IPS-15b (cell line): ENCODE data around the gene SFTPA1.
"Not testable (repeated sequence)": the region's sequence is repeated elsewhere in the genome, so short reads cannot be mapped to it uniquely, and the experiment has no call there.

Experiments used
- H3K27me3 ChIP-seq: one replicate; pipeline ENCODE4 v1.6.1; 2013; ENCODE audit warnings: low read length; ENCODE audit not compliant: control insufficient read depth, insufficient read depth
- H3K36me3 ChIP-seq: one replicate; pipeline ENCODE4 v1.6.1; 2013; ENCODE audit warnings: low read length; ENCODE audit not compliant: control insufficient read depth, insufficient read depth
- H3K4me1 ChIP-seq: one replicate; pipeline ENCODE4 v1.6.1; 2013; ENCODE audit warnings: mild to moderate bottlenecking, low read length; ENCODE audit not compliant: control insufficient read depth, insufficient read depth
- H3K4me3 ChIP-seq: one replicate; pipeline ENCODE4 v1.5.1; 2013; ENCODE audit warnings: low read depth, low read length
- H3K9ac ChIP-seq: one replicate; pipeline ENCODE4 v1.6.1; 2013; ENCODE audit warnings: low read depth, mild to moderate bottlenecking, low read length
- H3K9me3 ChIP-seq: one replicate; pipeline ENCODE4 v1.6.1; 2013; ENCODE audit warnings: mild to moderate bottlenecking, low read length; ENCODE audit not compliant: control insufficient read depth, insufficient read depth

SFTPA1 gene

DNA sequence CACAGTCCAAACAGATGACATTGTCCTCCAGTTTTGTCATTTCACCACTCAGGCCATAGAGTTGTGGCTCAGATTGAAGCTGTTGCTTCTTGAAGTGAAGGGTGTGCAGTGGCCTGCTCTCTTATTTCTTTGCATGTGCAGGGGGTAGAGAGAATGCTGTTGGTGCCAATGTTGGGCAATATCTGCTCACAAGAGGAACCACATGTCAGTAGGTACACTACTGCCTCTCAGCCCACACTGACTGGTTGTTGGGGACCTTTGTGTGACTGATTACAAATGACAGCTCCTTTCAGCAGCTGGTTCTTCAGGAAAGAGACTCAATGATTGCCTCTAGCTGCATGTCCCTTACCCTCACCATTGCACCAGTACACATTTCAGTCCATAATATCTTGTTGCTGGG, 21.9 kb upstream of the SFTPA1 start:
- no peak overlapping the region for H3K4me3 ChIP-seq
- H3K4me1 ChIP-seq, result no peaks in the 10 kb centered on the region
- H3K9me3 ChIP-seq, result no peaks in the 10 kb centered on the region
- no peaks in the 10 kb centered on the region for H3K27me3 ChIP-seq
- H3K9ac ChIP-seq, result no peak overlapping the region
- H3K36me3 ChIP-seq, result no peaks in the 10 kb centered on the region

DNA sequence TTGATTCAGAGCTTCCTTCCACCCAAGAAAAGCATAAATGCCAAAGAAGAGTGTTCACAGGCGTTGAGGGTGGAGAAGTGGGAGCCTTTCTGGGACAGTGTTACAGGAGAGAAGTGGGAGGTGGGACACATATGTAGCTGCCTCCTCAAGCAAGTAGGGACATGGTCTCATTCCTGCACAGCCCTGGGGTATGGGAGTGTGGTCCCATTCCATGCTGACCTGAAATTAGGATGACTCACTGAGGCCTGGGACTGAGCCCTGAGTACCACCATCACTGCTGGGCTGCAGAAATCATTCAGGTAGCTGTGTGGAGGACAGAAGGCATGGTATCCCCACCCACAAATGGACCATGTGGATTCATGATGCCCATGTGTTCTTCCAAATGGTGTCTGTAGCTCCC, 17.4 kb upstream of the SFTPA1 start:
- Histone ChIP-seq H3K36me3 (no peaks in the 10 kb centered on the region), H3K9ac (no peak overlapping the region), H3K4me1 (no peaks in the 10 kb centered on the region), H3K27me3 (no peaks in the 10 kb centered on the region), H3K4me3 (no peak overlapping the region), H3K9me3 (peaks cover 14% of the 10 kb centered on the region)

DNA sequence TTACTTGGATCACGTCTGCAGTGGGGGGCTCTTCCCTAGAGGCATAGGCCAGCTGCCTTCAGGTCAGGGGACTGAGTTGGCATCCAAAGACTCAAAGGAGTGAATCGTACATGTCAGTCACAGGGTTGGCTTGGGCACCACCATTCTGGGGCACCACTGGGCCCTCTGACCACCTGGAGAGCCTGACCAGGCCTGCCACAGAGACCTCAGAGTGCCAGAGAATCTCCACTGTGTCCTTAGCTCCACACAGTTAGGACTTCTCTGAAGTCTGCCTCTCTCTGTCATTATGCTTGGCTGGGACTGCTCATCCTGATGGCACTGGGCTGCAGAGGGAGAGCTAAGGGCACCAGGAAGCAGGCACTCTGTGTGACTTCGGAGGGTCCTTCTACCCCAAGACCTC, 16.2 kb upstream of the SFTPA1 start:
- not testable (repeated sequence) for H3K27me3 ChIP-seq, H3K4me1 ChIP-seq, H3K9ac ChIP-seq, H3K36me3 ChIP-seq, H3K4me3 ChIP-seq
- H3K9me3 ChIP-seq, result peaks cover 16% of the 10 kb centered on the region

DNA sequence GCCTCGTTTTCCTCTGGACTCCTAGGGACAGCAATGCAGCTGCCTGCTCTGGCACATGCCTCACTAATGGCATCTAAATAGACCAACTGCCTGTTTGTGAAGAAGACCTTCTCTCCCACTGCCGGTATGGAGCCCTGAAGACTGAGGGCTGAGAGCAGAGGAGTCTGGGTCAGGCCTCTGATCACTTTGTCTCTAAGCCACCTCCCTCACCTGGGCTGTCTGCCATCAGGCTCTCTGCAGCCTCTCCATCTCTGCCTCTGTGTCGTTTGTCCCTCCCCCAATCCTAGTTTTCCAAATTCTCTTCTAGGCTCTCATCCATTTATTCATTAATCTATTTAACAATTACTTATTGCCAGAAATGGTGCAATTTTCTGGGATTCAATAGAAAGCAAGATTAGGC, 15.2 kb upstream of the SFTPA1 start:
- H3K36me3 ChIP-seq, result no peaks in the 10 kb centered on the region
- no peaks in the 10 kb centered on the region for H3K4me1 ChIP-seq
- no peak overlapping the region for H3K9ac ChIP-seq
- no peaks in the 10 kb centered on the region for H3K27me3 ChIP-seq
- H3K9me3 ChIP-seq, result peaks cover 16% of the 10 kb centered on the region
- H3K4me3 ChIP-seq, result no peak overlapping the region

DNA sequence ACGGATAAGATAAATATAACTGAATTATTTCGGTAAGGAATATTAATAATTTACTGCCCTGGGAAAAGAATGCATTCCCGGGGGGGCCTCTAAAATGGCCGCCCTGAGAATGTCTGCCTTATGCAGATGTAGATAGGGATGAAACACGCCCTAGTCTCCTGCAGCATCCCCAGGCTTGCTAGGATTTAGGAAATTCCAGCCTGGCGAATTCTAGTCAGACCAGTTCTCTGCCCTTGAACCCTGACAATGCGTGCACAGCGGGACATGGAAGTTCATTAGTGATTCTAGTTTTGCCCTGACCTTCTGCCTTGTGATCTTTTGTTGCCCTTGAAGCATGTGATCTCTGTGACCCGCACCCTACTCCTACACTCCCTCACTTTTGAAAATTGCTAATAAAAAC, 11.1 kb upstream of the SFTPA1 start:
- H3K9ac ChIP-seq, result not testable (repeated sequence)
- peaks cover 16% of the 10 kb centered on the region for H3K9me3 ChIP-seq

DNA sequence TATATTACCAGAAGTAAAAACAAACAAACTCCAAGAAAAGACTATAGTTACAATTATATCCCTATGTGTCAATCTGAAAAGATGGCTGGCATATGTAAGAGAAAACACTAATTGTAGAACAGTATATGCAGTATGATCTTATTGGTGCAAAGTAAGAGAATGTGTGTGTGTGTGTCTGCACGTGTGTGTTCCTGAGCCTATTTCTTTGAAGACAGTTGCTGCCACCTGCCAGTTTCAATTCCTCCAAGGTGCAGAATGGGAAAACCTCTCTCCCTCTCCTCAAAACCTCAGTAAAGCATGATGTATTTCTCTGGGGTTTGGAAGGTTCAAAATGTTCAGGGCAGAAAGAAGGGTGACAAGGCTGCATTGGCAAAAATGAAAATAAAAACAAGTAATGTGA, 8.8 kb upstream of the SFTPA1 start:
- Histone ChIP-seq H3K4me3 (no peak overlapping the region), H3K4me1 (no peaks in the 10 kb centered on the region), H3K36me3 (no peaks in the 10 kb centered on the region), H3K27me3 (no peaks in the 10 kb centered on the region), H3K9me3 (peaks cover 15% of the 10 kb centered on the region), H3K9ac (no peak overlapping the region)

More for the DNA sequence above, 11.1 kb upstream of the SFTPA1 start:
- not testable (repeated sequence) for H3K36me3 ChIP-seq, H3K27me3 ChIP-seq, H3K4me3 ChIP-seq, H3K4me1 ChIP-seq

DNA sequence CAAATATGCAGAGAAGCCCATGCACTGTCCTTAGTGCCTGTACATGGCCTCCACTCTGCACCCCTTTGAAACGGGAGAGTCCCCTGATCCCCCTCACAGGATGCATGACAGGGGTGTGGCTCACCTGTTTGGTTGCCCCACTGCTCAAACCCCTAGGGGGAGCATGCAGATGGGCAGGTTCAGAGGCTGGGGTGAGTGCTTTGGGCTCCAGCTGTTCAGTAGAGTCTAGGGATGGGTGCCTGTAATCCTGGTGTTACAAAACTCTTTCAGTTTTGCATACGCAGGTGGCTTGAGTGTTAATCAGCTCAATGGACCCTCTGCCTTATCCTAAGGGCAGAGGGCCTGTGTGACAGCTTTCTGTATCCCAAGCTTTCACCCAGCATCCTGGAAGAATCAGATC, 7.8 kb upstream of the SFTPA1 start:
- no peaks in the 10 kb centered on the region for H3K4me1 ChIP-seq
- H3K9ac ChIP-seq, result no peak overlapping the region
- H3K27me3 ChIP-seq, result no peaks in the 10 kb centered on the region
- no peaks in the 10 kb centered on the region for H3K36me3 ChIP-seq
- H3K9me3 ChIP-seq, result peaks cover 4% of the 10 kb centered on the region
- H3K4me3 ChIP-seq, result no peak overlapping the region

DNA sequence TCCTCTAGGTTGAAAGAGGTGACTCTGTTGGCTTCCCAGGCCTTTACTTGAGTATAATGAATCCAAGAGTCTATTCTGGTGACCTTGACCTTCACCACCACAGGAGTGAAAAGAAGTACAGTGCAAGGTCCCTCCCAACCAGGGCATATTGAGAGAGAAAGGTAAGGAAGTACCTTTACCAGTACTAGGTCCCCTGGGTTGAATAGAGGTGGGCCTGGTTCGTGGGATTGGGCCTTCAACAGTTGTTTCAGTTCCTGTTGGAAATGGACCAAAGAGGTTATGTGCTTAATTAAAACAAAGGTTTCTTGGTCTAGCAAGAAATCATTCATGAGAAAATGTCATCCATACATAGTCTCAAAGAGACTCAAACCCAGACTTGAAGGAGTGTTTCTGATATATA, 6.4 kb upstream of the SFTPA1 start:
- Histone ChIP-seq H3K27me3 (peaks cover 5% of the 10 kb centered on the region), H3K4me1 (no peaks in the 10 kb centered on the region), H3K9me3 (no peaks in the 10 kb centered on the region), H3K36me3 (no peaks in the 10 kb centered on the region), H3K4me3 (no peak overlapping the region), H3K9ac (no peak overlapping the region)

DNA sequence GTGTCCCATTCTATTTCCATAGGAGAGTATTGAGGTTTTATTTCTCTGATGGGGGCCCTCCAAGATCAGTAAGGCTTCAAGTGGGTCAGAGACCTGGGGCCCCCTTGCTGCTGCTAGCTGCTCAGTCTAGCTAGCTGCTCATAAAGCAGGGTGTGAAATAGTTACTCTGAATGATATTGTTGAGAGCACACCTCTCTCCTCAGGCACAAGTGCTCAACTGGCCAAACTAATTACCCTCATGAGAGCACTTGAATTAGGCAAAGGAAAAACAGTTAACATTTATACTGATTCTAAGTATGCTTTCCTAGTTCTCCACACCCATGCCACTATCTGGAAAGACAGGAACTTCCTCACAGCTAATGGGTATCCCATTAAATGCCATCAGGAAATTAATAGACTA, 5.4 kb upstream of the SFTPA1 start:
- H3K27me3 ChIP-seq, result peaks cover 5% of the 10 kb centered on the region

DNA sequence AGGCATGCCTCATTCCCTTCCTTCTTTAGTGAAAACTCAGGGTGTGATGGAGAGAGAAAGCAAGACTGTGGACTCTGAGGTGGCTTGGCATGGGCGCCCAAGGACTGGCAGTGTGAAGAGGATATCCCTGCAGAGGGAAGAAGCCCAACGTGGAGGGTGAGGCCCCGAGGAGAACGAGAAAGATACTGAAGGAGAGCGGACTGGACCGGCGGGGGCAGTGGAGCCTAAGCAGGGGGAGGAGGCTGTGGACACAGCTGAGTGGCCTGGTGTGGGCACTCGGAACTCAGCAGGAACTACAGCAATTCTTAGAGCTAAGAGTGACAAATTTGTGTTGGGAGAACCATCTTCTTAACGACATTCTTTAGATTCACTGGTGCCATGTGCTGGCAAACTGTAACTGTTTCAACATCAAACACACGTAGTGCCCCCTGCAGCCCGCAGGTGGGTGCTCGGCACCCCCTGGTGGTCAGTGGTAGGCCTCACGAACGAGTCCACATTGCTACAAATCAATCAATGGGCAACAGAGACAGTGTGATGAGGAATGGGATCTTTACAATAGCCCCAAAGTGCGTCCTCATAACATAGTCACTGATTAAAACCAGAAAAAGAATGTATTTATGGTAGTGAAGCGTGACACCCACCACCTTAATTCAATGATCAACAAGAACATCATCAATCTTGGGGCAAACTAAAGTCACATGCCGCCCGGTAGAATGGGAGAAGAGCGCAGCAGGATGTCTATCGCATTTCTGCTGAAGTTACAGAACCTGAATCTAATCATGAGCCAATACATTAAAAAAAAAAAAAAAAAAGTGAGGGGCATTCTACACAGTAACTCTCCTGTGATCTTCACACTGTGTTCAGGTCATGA, 2.0 kb upstream of the SFTPA1 start:
- no peaks in the 10 kb centered on the region for H3K36me3 ChIP-seq
- no peaks in the 10 kb centered on the region for H3K4me1 ChIP-seq
- H3K4me3 ChIP-seq, result no peak overlapping the region
- H3K27me3 ChIP-seq, result peaks cover 5% of the 10 kb centered on the region
- no peaks in the 10 kb centered on the region for H3K9me3 ChIP-seq
- H3K9ac ChIP-seq, result no peak overlapping the region

More for the DNA sequence above, 5.4 kb upstream of the SFTPA1 start:
- no peak overlapping the region for H3K9ac ChIP-seq
- no peaks in the 10 kb centered on the region for H3K9me3 ChIP-seq
- no peaks in the 10 kb centered on the region for H3K4me1 ChIP-seq
- no peak overlapping the region for H3K4me3 ChIP-seq
- no peaks in the 10 kb centered on the region for H3K36me3 ChIP-seq

DNA sequence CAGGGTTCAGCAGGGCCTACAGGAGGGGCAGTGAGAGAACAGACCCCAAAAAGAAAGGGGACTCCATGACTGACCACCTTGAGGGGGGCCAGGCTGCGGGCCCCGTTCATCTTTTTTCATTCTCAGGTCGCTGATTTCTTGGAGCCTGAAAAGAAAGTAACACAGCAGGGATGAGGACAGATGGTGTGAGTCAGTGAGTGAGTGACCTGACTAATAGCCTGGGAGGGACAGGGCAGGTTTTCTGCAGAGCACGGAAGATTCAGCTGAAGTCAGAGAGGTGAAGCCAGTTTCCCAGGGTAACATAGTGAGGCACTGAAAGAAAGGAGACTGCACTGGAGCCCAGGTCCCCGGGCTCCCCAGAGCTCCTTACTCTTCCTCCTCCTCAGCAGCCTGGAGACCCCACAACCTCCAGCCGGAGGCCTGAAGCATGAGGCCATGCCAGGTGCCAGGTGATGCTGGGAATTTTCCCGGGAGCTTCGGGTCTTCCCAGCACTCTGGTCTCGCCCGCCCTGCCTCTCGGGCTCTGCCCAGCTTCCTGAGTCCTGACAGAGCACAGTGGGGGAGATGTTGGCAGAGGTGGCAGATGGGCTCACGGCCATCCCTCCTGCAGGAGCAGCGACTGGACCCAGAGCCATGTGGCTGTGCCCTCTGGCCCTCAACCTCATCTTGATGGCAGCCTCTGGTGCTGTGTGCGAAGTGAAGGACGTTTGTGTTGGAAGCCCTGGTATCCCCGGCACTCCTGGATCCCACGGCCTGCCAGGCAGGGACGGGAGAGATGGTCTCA, 646 bp downstream of the SFTPA1 start:
- not testable (repeated sequence) for H3K36me3 ChIP-seq, H3K9me3 ChIP-seq, H3K27me3 ChIP-seq, H3K4me1 ChIP-seq, H3K4me3 ChIP-seq, H3K9ac ChIP-seq

DNA sequence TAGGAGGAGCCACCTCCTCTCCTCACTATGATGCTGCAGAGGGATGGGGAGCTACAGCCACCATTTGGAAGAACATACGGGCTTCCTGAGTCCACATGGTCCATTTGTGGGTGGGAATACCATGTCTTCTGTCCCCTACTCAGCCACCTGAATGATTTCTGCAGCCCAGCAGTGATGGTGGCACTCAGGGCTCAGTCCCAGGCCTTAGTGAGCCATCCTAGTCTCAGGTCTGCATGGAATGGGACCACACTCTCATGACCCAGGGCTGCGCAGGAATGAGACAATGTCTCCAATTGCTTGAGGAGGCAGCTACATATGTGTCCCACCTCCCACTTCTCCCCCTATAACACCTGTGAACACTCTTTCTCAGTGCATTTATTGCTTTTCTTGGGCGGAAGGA, 4.8 kb downstream of the SFTPA1 start:
- Histone ChIP-seq H3K27me3 (no peaks in the 10 kb centered on the region), H3K4me3 (no peak overlapping the region), H3K9me3 (no peaks in the 10 kb centered on the region), H3K4me1 (no peaks in the 10 kb centered on the region), H3K9ac (no peak overlapping the region), H3K36me3 (no peaks in the 10 kb centered on the region)
